ENCODE measurements around the gene IGFL2. TPM values are rescaled to one million over a fixed set of nuclear protein-coding genes. Genes with fewer than 3 reads are reported as not detected.

The IGFL2 gene
- total and polyA plus RNA-seq, 8 donors = 0.45 TPM; not detected in 7

DNA sequence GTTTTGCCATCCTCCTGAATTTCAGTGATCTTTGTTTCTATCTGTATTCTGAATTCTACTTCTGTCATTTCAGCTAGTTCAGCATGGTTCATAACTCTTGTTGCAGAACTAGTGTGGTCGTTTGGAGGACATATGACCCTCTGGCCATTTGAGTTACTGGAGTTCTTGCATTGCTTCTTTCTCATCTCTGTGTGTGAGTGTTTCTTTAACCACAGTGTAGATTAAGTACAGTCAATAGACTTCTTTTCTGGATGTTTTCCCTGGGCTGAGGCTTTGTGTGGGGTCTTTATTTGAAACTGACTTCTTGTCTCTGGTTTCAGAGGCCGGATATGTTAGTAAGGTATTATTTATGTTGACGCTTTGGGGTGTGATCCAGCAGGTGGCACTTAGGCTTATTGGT is 14.7 kb downstream of the IGFL2 start:
- Histone ChIP-seq H3K4me3 (no peak overlapping the region), H3K36me3 (no peaks in the 10 kb centered on the region), H3K4me1 (peaks cover 0 to 6% (median 0%) of the 10 kb centered on the region in 4 donors), H3K9me3 (peaks cover 0 to 19% (median 3%) of the 10 kb centered on the region in 4 donors), H3K27me3 (no peaks in the 10 kb centered on the region), H3K27ac (no peak overlapping the region)
- whole genome bisulfite sequencing, 5 donors = 61 to 80% (median 69%) methylated on average over 3 of the region's 3 CpGs
- intact Hi-C loops (cut with DNase I; ENCODE audit: low total_unique reads) = no loop called here
- no peak for DNase-seq
- TF ChIP-seq EP300 (IDR thresholded peaks at IDR 0.05) (no peak), POLR2A (IDR thresholded peaks at IDR 0.05) (no peak), POLR2AphosphoS5 (IDR thresholded peaks at IDR 0.05) (no peak)
- TF ChIP-seq, protein P1, sequence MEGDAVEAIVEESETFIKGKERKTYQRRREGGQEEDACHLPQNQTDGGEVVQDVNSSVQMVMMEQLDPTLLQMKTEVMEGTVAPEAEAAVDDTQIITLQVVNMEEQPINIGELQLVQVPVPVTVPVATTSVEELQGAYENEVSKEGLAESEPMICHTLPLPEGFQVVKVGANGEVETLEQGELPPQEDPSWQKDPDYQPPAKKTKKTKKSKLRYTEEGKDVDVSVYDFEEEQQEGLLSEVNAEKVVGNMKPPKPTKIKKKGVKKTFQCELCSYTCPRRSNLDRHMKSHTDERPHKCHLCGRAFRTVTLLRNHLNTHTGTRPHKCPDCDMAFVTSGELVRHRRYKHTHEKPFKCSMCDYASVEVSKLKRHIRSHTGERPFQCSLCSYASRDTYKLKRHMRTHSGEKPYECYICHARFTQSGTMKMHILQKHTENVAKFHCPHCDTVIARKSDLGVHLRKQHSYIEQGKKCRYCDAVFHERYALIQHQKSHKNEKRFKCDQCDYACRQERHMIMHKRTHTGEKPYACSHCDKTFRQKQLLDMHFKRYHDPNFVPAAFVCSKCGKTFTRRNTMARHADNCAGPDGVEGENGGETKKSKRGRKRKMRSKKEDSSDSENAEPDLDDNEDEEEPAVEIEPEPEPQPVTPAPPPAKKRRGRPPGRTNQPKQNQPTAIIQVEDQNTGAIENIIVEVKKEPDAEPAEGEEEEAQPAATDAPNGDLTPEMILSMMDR (IDR thresholded peaks at IDR 0.05) = no peak

DNA sequence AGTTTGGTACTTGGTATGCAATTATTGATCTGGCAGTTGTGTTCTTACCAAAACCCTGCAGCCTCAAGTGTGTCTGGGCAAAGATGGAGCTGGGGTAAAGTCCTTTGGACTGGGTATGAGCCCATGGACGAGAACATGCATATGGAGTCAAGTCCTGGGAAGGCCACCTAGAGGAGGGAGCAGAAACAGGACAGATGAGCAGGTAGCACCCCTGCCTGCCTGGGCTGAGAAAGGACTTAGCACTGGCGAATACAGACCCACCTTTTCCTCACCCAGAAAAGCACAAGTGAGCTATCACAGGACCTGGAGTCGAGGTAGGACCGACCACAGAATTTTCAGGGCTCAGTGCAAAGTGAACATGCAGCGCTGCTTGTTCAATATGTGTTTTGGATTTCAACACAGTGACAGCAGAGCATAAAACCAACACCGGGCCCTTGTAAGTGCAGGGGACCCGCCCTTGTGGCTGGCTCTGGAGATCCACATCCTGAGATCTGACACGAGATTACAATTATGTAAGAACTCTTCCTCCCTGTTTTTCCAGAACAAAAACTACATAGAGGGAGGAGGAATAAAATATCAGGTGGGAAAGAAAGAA is 25.9 kb downstream of the IGFL2 start:
- Histone ChIP-seq H3K27ac (no peak overlapping the region), H3K4me3 (no peak overlapping the region), H3K9me3 (peaks cover 0 to 13% (median 0%) of the 10 kb centered on the region in 4 donors), H3K27me3 (peaks cover 0 to 41% (median 7%) of the 10 kb centered on the region in 3 donors), H3K36me3 (no peaks in the 10 kb centered on the region), H3K4me1 (no peaks in the 10 kb centered on the region)
- DNase-seq = no peak
- intact Hi-C loops (cut with DNase I; ENCODE audit: low total_unique reads) = no loop called here
- 60 to 69% (median 65%) methylated on average over 8 of the region's 8 CpGs for WGBS, 5 donors
- no peak for TF ChIP-seq EP300 (IDR thresholded peaks at IDR 0.05)
- TF ChIP-seq POLR2AphosphoS5 (IDR thresholded peaks at IDR 0.05) = no peak
- TF ChIP-seq POLR2A (IDR thresholded peaks at IDR 0.05) = no peak
- TF ChIP-seq, protein P1 (IDR thresholded peaks at IDR 0.05) = no peak

DNA sequence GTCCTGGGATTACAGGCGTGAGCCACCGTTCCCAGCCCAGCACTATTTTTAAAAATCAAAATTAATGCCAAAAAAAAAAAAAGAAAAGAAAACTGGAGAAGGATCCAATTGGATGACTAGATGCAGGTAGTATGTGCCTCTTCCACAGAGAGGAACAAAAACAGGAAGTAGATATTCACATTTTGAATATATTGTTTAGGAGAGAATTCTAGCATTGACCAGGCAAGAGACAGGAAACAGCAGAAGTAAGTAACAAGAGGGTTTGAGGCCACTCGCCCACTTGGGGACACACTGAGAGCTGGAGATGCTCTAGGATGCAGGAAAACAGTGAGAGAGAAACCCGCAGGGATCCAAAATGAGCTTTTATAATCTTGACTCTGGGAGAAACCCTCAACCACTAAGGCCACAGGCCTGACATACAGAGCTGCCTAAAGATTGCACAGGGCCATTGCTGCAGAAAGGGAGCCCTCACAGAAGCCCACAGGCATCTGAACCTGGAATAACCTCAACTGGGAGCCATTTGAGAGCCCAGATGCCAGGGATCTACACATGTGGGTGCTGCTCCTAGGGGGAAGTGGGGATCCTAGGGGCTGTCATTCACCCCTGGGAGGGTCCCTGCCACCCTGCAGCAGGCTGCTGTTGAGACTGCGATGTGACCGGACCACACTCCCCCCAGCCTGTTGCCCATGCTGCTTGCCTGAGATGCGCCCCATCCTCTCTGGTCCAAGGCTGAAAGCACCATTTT is 28.2 kb downstream of the IGFL2 start:
- no peak for TF ChIP-seq POLR2A (IDR thresholded peaks at IDR 0.05)
- TF ChIP-seq, protein P1 (IDR thresholded peaks at IDR 0.05) = no peak
- TF ChIP-seq POLR2AphosphoS5 (IDR thresholded peaks at IDR 0.05) = no peak
- TF ChIP-seq EP300 (IDR thresholded peaks at IDR 0.05) = no peak
- Histone ChIP-seq H3K27ac (no peak overlapping the region), H3K4me1 (no peaks in the 10 kb centered on the region), H3K9me3 (peaks cover 0 to 1% (median 0%) of the 10 kb centered on the region in 4 donors), H3K4me3 (no peak overlapping the region), H3K36me3 (no peaks in the 10 kb centered on the region), H3K27me3 (peaks cover 0 to 50% (median 7%) of the 10 kb centered on the region in 3 donors)
- intact Hi-C loops (cut with DNase I; ENCODE audit: low total_unique reads) = no loop called here
- DNase-seq = no peak
- WGBS, 5 donors = 77 to 90% (median 89%) methylated on average over 5 to 7 of the region's 7 CpGs

DNA sequence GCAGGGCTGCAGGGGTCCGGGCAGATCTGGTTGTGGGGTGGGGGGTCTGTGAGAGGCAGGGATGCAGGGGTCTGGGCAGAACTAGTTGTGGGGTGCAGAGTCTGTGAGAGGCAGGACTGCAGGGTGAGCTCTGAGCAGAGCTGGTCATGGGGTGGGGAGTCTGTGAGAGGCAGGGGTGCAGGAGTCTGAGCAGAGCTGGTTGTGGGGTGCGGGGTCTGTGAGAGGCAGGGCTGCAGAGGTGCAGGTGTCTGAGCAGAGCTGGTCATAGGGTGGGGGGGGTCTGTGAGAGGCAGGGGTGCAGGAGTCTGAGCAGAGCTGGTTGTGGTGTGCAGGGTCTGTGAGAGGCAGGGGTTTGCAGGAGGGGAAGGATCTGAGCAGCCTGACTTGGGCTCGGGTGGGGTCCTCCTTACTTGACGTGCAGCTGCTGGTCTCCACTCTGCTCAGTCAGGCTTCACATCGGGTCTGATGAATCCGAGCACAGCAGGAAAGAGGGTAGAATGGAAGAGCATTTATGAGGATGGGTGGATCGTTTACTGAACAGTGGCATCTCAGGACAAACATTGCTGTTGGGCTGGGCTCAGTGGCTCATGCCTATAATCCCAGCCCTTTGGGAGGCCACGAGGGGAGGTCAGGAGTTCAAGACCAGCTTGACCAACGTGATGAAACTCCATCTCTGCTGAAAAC is 31.2 kb downstream of the IGFL2 start:
- no peak for DNase-seq
- Histone ChIP-seq H3K27me3 (peaks cover 0 to 41% (median 7%) of the 10 kb centered on the region in 3 donors), H3K36me3 (no peaks in the 10 kb centered on the region), H3K27ac (no peak overlapping the region), H3K4me1 (no peaks in the 10 kb centered on the region), H3K9me3 (no peaks in the 10 kb centered on the region), H3K4me3 (no peak overlapping the region)
- 44 to 60% (median 52%) methylated on average over 9 of the region's 9 CpGs for WGBS, 5 donors
- TF ChIP-seq, protein P1 (IDR thresholded peaks at IDR 0.05) = no peak
- TF ChIP-seq POLR2AphosphoS5 (IDR thresholded peaks at IDR 0.05) = no peak
- no peak for TF ChIP-seq POLR2A (IDR thresholded peaks at IDR 0.05)
- TF ChIP-seq EP300 (IDR thresholded peaks at IDR 0.05) = no peak
- intact Hi-C loops (cut with DNase I; ENCODE audit: low total_unique reads) = no loop called here
